ENCODE data around the gene DNAH17. TPM values are rescaled to one million over a fixed set of nuclear protein-coding genes. Genes with fewer than 3 reads are reported as not detected.

DNAH17 gene
- total RNA-seq, 1 experiment from 2014 or later, result 0.76 TPM

- H3K9me3 ChIP-seq (ENCODE audit: insufficient read depth, low read depth), result no peaks in the 10 kb centered on the region
- no peaks in the 10 kb centered on the region for H3K79me2 ChIP-seq (ENCODE audit: low read depth)
- no peak overlapping the region for H2AFZ ChIP-seq
- 0 out of 2 replicates have a peak, but pooled peaks cover 3% of the 10 kb centered on the region for H3K27me3 ChIP-seq (ENCODE audit: insufficient read depth, low read depth)
- H3K27ac ChIP-seq, result no peak overlapping the region
- H3F3A ChIP-seq (ENCODE audit: insufficient read depth, low read depth), result no peaks in the 10 kb centered on the region
- ChIA-PET POLR2A (ENCODE audit: unreplicated experiment) (no interaction called here), CTCF (no interaction called here)
- intact Hi-C loops (cut with micrococcal nuclease; ENCODE audit: unreplicated experiment), result no loop called here
- no peak overlapping the region for H3K4me2 ChIP-seq
- TF ChIP-seq EZH2 (IDR thresholded peaks at IDR 0.05; ENCODE audit: low read depth), result no peak
- TF ChIP-seq CTCF (conservative IDR thresholded peaks at IDR 0.05), result no peak
- H3K4me1 ChIP-seq (replicated peaks; ENCODE audit: insufficient read depth), result no peaks in the 10 kb centered on the region
- DNase-seq, result no peak
- no TSS peak for BruUV-seq (replicated peaks)
- no peaks in the 10 kb centered on the region for H4K20me1 ChIP-seq (ENCODE audit: insufficient read depth)
- no peak overlapping the region for H3K4me3 ChIP-seq
- H3K9me2 ChIP-seq (ENCODE audit: insufficient read depth), result no peaks in the 10 kb centered on the region
- no peaks in the 10 kb centered on the region for H3K36me3 ChIP-seq (ENCODE audit: low read depth)
Measured at GRCh38 chr17:78460176-78460675, 117.0 kb downstream of the DNAH17 start.

GRCh38 chr17:78459696-78460095, 117.5 kb downstream of the DNAH17 start:
- H3K4me1 ChIP-seq (replicated peaks; ENCODE audit: insufficient read depth), result no peaks in the 10 kb centered on the region

GRCh38 chr17:78458736-78459335, 118.4 kb downstream of the DNAH17 start:
- no peaks in the 10 kb centered on the region for H3K27me3 ChIP-seq (ENCODE audit: insufficient read depth, low read depth)
- DNase-seq, result no peak
- H2AFZ ChIP-seq, result no peak overlapping the region
- H3K4me3 ChIP-seq, result no peak overlapping the region
- ChIA-PET POLR2A (ENCODE audit: unreplicated experiment) (no interaction called here), CTCF (no interaction called here)
- no peak overlapping the region for H3K4me2 ChIP-seq
- no peaks in the 10 kb centered on the region for H3K9me3 ChIP-seq (ENCODE audit: insufficient read depth, low read depth)
- no peaks in the 10 kb centered on the region for H3K9me2 ChIP-seq (ENCODE audit: insufficient read depth)
- H4K20me1 ChIP-seq (ENCODE audit: insufficient read depth), result no peaks in the 10 kb centered on the region
- no peaks in the 10 kb centered on the region for H3K79me2 ChIP-seq (ENCODE audit: low read depth)
- TF ChIP-seq CTCF (conservative IDR thresholded peaks at IDR 0.05), result no peak
- TF ChIP-seq EZH2 (IDR thresholded peaks at IDR 0.05; ENCODE audit: low read depth), result no peak
- no TSS peak for BruUV-seq (replicated peaks)
- H3K36me3 ChIP-seq (ENCODE audit: low read depth), result no peaks in the 10 kb centered on the region
- no peaks in the 10 kb centered on the region for H3F3A ChIP-seq (ENCODE audit: insufficient read depth, low read depth)
- intact Hi-C loops (cut with micrococcal nuclease; ENCODE audit: unreplicated experiment), result no loop called here
- H3K4me1 ChIP-seq (replicated peaks; ENCODE audit: insufficient read depth), result no peaks in the 10 kb centered on the region
- H3K27ac ChIP-seq, result no peak overlapping the region

More at GRCh38 chr17:78459696-78460095, 117.5 kb downstream of the DNAH17 start:
- Histone ChIP-seq H3F3A (ENCODE audit: insufficient read depth, low read depth) (no peaks in the 10 kb centered on the region), H3K4me2 (no peak overlapping the region), H3K79me2 (ENCODE audit: low read depth) (no peaks in the 10 kb centered on the region), H2AFZ (no peak overlapping the region), H4K20me1 (ENCODE audit: insufficient read depth) (no peaks in the 10 kb centered on the region), H3K27ac (no peak overlapping the region), H3K36me3 (ENCODE audit: low read depth) (no peaks in the 10 kb centered on the region), H3K27me3 (ENCODE audit: insufficient read depth, low read depth) (0 out of 2 replicates have a peak, but pooled peaks cover 3% of the 10 kb centered on the region), H3K4me3 (no peak overlapping the region), H3K9me2 (ENCODE audit: insufficient read depth) (no peaks in the 10 kb centered on the region), H3K9me3 (ENCODE audit: insufficient read depth, low read depth) (no peaks in the 10 kb centered on the region)
- DNase-seq, result no peak
- no TSS peak for BruUV-seq (replicated peaks)
- TF ChIP-seq CTCF (conservative IDR thresholded peaks at IDR 0.05) (no peak), EZH2 (IDR thresholded peaks at IDR 0.05; ENCODE audit: low read depth) (no peak)
- intact Hi-C loops (cut with micrococcal nuclease; ENCODE audit: unreplicated experiment), result no loop called here
- ChIA-PET POLR2A (ENCODE audit: unreplicated experiment) (no interaction called here), CTCF (no interaction called here)
